ENCODE measurements around the gene NCKAP5.

NCKAP5 gene

GRCh38 chr2:133140620-133141019, 427.6 kb downstream of the NCKAP5 start:
- no peak overlapping the region for H3K27ac ChIP-seq
- DNase-seq (ENCODE audit: low read depth, low spot score): no peak

DNA sequence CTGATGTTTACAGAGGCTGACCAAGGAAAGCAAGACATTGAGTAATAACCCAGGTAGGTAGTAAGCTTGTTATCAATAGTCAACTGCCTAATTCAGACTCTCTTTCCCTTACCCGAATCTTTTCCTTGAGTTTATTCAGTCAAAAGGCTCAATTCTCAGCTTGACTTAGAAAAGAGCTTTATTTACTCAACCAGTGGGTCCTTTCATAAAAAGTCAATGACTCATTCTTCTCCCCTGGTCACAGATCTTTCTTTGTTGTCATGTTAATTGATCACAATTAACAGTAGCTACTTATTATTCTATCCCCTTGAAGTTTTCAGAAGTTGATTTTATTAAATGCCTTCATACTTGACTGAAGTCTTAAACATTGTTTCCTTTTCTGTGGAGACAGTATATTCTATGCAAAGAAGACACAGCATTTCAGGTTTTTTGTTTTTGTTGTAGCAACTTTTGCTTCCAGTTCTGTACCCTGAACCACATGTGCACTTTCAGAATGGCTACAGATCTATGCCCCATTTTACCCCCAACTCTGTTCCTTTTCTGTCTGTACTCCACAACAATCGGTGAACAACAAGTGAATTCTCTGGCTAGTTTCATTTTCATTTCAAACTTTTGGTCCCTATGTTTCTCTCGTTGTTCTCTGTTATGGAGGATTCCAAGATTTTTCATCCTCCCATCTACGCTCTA, 428.3 kb downstream of the NCKAP5 start:
- H3K27ac ChIP-seq: no peak overlapping the region
- DNase-seq (ENCODE audit: low read depth, low spot score): no peak

GRCh38 chr2:133138693-133139092, 429.6 kb downstream of the NCKAP5 start:
- peak overlapping the region; percentile 37 for H3K27ac ChIP-seq
- DNase-seq (ENCODE audit: low read depth, low spot score): peak; percentile 24

DNA sequence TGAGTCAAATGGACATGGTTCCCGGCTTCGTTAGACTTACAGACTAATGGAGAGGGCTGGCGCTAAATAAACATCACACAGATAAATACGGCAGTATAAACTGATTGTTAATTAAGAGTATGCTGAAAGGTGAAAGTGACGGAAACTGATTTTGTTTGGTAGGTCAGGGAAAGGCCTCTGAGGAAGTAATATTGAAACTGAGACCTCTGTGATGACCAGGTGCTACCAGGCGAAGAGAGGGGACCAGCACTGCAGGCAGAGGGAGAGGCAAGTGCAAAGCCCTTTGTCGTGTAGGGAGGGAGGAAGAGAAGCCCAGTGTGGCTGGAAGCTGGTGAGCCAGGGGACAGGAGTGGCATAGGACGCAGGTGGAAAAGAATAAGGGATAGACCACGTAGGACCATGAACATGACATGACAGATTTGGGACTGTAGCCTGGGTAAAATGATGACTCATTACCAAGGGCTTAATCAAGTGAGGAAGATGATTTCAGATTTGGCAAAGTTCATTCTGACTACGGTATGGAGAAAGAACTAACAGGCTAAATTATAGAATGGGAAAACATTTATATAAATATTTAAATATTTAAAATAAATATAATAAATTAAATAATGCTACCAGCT, 433.1 kb downstream of the NCKAP5 start:
- H3K27ac ChIP-seq: no peak overlapping the region
- DNase-seq (ENCODE audit: low read depth, low spot score): no peak

GRCh38 chr2:133130548-133131246, 437.6 kb downstream of the NCKAP5 start:
- DNase-seq (ENCODE audit: low read depth, low spot score): peak; percentile 6
- H3K27ac ChIP-seq: peak overlapping the region; percentile 41

- DNase-seq (ENCODE audit: low read depth, low spot score): no peak
- no peak overlapping the region for H3K27ac ChIP-seq
These were observed 443.8 kb downstream of the NCKAP5 start for GRCh38 chr2:133124446-133124845.

DNA sequence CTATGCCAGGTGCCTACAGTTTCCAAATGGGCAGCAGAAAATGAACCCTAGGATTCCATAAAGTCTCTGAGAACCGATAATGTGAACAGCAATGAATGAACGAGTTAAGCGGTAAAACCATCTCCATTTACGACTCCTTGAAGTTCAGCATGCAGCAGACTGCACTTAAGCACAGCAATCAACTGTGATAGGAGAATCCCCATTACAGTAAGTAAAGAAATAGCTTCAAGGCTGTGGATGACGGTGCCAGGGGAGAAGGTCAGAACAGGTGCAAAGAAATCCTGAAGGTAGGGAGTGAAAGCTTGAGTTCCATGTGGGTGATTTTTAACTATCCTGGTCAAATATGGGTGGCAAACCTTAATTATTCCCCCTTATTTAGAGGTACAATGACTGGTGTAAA, 444.4 kb downstream of the NCKAP5 start:
- no peak for DNase-seq (ENCODE audit: low read depth, low spot score)
- H3K27ac ChIP-seq: no peak overlapping the region

GRCh38 chr2:133123393-133123792, 444.9 kb downstream of the NCKAP5 start:
- no peak for DNase-seq (ENCODE audit: low read depth, low spot score)
- no peak overlapping the region for H3K27ac ChIP-seq

- H3K27ac ChIP-seq: no peak overlapping the region
These were observed 445.7 kb downstream of the NCKAP5 start for GRCh38 chr2:133122529-133122928.

DNA sequence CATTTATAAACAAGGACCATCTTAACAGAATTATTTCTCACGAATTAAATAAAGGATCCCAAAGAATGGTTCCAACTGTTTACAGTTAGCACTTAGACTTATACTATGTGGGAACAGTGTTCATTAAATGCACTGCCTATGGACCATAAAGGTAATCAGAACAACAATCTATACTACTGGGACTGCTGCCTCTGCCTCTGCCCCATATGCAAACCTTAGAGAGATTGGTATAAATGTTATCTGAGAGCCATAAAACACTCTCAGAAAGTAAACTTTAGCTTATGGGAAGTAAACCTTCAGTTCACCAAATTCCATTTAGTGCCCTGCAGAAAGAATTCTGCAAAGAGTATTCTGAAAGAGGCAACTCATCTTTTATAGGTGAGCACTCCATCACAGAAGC, 448.0 kb downstream of the NCKAP5 start:
- no peak overlapping the region for H3K27ac ChIP-seq
- no peak for DNase-seq (ENCODE audit: low read depth, low spot score)

More at GRCh38 chr2:133122529-133122928, 445.7 kb downstream of the NCKAP5 start:
- no peak for DNase-seq (ENCODE audit: low read depth, low spot score)

DNA sequence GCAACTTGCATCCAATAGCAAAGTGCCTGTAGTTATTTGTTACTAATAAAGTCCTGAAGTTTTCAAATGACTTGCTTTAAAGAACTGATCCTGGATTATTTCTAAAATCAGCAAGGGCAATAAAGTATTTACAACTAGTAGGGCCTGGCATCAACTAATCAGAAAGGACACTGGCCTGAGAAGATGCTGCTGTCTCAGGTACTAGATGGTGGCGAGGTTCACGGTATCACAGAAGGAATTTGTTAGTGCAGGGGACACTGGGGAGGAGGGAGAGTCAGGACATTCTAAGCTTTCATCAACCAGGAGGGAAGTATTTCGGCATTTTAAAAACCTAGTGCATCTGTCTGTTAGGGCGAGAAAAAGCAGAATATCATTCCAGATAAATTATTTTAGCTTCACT, 458.1 kb downstream of the NCKAP5 start:
- DNase-seq (ENCODE audit: low read depth, low spot score): no peak
- no peak overlapping the region for H3K27ac ChIP-seq

GRCh38 chr2:133109772-133110171, 458.5 kb downstream of the NCKAP5 start:
- peak overlapping the region; percentile 9 for H3K27ac ChIP-seq
- DNase-seq (ENCODE audit: low read depth, low spot score): peak; percentile 33

- DNase-seq (ENCODE audit: low read depth, low spot score): no peak
- H3K27ac ChIP-seq: no peak overlapping the region
These were observed 461.0 kb downstream of the NCKAP5 start for GRCh38 chr2:133107058-133107815.

GRCh38 chr2:133104871-133105270, 463.4 kb downstream of the NCKAP5 start:
- no peak overlapping the region for H3K27ac ChIP-seq
- no peak for DNase-seq (ENCODE audit: low read depth, low spot score)

- DNase-seq (ENCODE audit: low read depth, low spot score): no peak
These were observed 469.5 kb downstream of the NCKAP5 start for GRCh38 chr2:133098787-133099186.

GRCh38 chr2:133097666-133098065, 470.6 kb downstream of the NCKAP5 start:
- no peak overlapping the region for H3K27ac ChIP-seq
- DNase-seq (ENCODE audit: low read depth, low spot score): no peak

More at GRCh38 chr2:133098787-133099186, 469.5 kb downstream of the NCKAP5 start:
- H3K27ac ChIP-seq: no peak overlapping the region

DNA sequence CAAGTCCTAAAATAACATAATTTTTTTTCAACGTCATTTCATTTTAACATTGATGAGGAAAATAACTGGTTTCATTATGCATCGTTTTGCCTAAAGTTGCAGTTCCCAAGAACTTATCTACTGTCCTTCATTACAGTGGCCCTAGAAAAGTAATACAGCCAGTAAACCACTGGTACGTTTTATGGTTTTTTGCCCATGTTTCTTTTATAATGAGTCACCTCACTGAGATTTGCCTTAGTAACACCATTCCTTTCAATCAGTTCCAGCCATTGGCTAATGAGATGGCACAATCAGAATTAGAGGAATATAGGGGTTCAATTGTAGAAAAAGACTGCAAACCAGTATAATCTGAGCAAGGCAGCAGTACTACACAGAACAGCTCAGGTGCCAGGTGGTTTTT, 475.7 kb downstream of the NCKAP5 start:
- no peak overlapping the region for H3K27ac ChIP-seq
- no peak for DNase-seq (ENCODE audit: low read depth, low spot score)

DNA sequence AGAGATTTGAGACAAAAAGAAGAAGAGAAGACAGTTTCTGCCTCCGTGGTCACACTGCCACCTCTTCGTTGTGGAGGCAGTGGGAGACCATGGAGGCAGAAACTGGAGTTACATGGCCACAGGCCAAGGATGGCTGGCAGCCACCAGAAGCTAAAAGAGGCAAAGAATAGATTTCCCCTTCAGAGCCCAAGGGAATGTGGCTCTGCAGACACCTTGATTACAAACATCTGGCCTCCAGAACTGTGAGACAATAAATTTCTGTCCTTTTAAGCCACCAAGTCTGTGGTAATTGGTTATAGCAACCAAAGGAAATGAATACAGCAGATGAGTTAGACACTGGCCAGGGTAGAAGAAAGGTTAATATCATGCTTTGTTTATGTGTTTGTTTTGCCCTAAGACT, 477.9 kb downstream of the NCKAP5 start:
- no peak for DNase-seq (ENCODE audit: low read depth, low spot score)
- no peak overlapping the region for H3K27ac ChIP-seq

DNA sequence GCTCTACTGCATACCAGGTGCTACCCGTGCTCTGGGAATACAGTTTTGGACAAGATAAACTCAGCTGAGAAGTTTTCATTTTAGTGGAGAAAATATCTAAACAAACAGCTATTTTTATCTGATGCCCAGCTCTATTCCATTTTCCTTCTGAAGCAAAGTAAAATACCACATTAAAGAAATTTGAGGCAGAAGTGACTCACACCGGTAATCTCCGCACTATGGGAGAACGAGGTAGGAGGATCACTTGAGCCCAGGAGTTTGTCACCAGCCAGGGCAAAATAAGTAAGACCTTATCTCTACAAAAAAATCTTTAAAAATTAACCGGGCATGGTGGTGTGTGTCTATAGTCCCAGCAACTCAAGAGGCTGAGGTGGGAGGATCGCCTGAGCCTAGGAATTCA, 482.1 kb downstream of the NCKAP5 start:
- DNase-seq (ENCODE audit: low read depth, low spot score): no peak
- no peak overlapping the region for H3K27ac ChIP-seq

GRCh38 chr2:133085646-133086045, 482.6 kb downstream of the NCKAP5 start:
- DNase-seq (ENCODE audit: low read depth, low spot score): no peak
- H3K27ac ChIP-seq: no peak overlapping the region

GRCh38 chr2:133082034-133082433, 486.2 kb downstream of the NCKAP5 start:
- no peak overlapping the region for H3K27ac ChIP-seq
- no peak for DNase-seq (ENCODE audit: low read depth, low spot score)
